GM20000 (cell line): ENCODE data around the gene CD160.

Experiments used
- DNase-seq: peaks from one replicate; pipeline ENCODE4 v3.0.0; 2012; ENCODE audit warnings: low spot score
- CTCF ChIP-seq: IDR thresholded peaks from 2 replicates; pipeline ENCODE4 v1.5.1; 2012; ENCODE audit warnings: mild to moderate bottlenecking, control low read depth; ENCODE audit errors: extremely low read depth, missing control alignments

Gene CD160

GRCh38 chr1:145788580-145788979 is 69.3 kb downstream of the CD160 start:
- no peak for DNase-seq
- TF ChIP-seq CTCF = no peak
